HG02943 (cell line): Measurements from ENCODE around the gene POLDIP3.
"Not testable (repeated sequence)": the region's sequence is repeated elsewhere in the genome, so short reads cannot be mapped to it uniquely, and the experiment has no call there.

Experiments used
- ATAC-seq: cut with Tn5 transposase; IDR thresholded peaks from one replicate; pipeline ENCODE4 v1.9.1; 2021; ENCODE audit warnings: mild to moderate bottlenecking, low read depth, moderate library complexity; ENCODE audit not compliant: unreplicated experiment

POLDIP3 gene

DNA sequence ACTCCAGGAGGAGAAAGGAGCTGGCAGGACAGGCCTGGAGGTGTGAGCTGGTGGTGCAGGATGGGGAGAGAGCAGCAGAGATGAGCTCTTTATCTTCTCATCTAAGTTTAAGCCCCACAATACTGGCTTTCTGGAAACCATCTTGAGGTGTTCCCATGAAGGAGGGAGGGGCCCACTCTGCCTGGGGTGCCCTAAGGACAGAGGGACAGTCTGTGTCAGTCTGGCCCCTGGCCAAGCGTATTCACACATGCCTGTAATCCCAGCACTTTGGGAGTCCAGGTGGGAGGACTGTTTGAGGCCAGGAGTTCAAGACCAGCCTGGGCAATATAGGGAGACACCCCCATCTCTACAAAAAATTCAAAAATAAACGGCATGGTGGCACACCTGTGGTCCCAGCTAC lies 52.0 kb downstream of the POLDIP3 start:
- ATAC-seq, result no peak

DNA sequence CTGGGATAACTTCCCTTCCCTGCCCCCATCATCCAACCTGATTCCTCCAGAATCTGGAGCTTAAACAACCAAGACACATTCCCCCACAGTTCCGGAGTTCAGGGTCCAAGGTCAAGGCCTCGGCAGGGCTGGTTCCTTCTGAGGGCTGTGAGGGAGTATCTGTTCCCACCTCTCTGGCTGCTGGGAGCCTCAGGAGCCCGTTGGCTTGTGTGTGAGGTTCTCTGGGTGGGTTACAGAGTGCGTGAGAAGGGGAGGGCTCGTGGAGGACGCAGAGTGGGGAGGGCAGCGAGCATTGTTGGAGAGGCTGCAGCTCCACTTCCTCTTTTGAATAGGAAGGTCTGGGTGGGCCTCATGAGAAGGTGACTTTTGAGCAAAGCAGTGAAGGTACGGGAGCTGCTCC lies 52.4 kb downstream of the POLDIP3 start:
- no peak for ATAC-seq

DNA sequence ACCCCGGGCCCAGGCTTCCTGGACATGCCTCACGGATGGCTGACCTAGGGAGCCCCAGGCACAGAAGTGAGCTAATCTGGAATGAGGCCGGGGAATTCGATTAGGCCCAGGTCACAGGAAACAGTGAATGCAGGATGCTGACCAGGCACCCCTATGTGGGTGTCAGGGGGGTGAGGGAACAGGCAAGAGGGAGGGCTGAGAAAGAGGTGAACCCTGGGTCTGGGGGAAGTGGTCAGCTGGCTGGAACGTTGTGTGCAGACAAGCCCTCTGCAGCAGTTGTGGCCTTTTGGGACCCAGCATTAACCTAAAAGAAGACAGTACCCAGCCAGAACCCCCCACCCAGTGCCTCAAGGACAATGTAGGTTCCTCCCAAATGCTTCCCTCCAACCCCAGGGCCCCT lies 52.8 kb downstream of the POLDIP3 start:
- ATAC-seq, result no peak

DNA sequence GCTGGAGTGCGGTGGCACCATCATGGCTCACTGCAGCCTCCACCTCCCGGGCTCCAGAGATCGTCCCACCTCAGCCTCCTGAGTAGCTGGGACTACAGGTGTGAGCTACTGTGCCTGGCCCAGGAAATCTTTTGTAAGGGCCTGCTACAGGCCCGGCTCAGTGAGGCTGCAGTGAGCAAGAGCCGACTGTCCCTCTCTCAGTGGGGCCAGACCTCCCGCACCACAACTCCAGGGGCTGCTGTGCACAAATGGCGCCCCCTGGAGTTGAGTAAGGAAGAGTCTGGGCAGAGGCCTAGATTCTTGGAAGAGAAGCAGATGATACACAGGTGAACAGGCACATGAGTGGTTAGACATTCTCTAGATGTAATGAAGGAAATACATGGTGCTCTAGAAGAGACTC lies 53.9 kb downstream of the POLDIP3 start:
- no peak for ATAC-seq

DNA sequence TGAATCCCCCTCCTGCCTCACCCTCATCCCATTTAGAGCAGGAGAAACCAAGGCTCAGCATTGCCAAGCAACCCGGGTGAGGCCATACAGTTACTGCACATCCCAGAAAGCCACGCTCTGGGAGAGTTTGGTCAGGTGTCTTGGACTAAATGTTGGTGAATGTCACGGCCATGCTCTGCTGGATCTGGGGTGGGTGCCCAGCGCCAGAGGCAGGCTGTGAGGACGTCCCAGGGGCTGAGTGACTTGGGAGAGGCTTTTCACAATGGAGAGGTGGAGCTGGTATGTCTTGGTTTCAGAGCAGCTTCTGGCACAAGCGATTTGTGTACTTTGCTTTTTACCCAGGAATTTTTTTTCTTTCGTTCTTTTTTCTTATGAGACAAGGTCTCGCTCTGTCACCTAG lies 54.3 kb downstream of the POLDIP3 start:
- ATAC-seq, result no peak

DNA sequence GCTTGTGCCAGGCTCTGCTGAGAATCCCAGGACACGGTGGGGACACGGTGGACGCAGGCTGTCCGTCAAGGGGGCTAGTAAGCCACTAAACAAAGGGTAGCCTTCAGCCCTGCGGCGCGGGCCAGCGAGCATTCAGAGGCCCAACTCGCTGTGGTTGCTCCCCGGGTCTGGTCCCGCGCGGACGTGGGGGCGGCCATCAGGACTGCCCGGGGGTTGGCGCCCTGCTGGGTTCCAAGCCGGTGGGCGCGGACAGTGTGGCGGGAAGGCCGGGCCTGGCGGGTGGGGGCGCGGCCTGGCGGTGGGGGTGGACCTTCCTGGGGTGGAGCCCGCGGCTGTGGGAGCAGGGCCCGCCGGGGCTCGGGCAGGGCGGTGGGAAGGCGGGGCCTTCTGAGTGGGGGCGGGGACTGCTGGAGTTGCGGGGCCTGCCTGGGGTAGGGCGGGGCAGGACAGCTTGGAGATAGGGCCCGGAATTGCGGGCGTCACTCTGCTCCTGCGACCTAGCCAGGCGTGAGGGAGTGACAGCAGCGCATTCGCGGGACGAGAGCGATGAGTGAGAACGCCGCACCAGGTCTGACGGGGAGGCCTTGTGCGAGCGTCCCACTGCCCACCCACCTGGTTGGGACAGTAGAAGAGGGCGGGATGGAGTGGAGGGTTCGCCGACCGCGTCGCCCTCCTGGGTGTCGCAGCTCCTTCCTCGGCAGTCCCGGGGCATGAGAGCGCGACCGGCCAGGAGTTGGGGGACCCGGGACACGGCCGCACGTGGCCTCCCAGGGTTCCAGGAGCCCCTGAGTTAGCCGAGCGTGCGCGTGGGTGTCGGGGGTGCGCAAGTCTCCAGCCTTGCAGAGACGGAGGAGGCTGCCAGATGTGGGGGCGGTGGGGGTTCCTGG lies 61.0 kb downstream of the POLDIP3 start, which contains the start of gene SERHL2:
Gene SERHL2, plus strand, starts transcription at position 482 of the 887 bp plus-strand sequence. Its CDS starts 65 bp downstream, at position 547.
- ATAC-seq, result no peak

DNA sequence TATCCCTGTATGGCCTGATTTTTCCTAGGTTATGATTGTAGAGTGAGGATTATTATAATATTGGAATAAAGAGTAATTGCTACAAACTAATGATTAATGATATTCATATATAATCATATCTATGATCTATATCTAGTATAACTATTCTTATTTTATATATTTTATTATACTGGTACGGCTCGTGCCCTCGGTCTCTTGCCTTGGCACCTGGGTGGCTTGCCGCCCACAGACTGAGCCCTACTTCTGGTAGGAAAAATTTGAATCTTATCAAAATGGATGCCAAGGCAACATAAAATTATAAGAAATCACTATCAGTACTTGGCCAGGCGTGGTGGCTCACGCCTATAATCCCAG lies 62.4 kb downstream of the POLDIP3 start:
- ATAC-seq, result not testable (repeated sequence)

DNA sequence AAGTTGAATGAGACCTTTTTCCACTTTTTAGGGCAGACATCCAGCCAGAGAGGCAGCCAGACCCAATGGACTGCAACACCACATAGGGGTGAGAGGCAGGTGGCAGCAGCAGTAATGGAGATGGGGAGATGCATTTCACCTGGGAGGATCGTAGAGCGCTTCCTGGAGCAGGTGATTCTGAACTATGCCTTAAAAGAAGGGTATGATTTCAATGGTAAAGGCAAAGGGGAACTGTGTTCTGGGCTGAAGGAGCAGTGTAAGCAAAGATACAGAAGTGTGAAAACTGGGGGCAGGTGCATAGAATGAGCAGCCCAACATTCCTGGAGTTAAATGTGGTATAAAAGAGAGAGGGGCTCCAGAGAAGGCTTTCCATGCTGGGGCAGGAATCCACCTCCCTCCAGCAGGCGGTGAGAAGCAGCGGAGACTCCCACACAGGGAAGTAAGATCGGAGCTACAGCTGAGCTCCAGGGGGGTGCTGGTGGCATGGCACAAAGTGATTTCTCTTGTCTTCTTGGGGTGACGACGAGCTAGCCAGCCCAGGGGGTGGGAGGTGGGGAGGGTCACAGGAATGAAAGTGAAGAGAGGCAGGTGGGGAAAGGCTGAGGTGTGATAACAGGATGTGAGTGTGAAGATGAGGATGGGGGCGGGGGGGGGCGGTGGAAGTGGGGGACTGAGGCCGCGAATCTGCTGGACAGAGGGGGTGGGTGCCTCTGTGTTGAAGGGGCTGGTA lies 65.2 kb downstream of the POLDIP3 start:
- no peak for ATAC-seq

DNA sequence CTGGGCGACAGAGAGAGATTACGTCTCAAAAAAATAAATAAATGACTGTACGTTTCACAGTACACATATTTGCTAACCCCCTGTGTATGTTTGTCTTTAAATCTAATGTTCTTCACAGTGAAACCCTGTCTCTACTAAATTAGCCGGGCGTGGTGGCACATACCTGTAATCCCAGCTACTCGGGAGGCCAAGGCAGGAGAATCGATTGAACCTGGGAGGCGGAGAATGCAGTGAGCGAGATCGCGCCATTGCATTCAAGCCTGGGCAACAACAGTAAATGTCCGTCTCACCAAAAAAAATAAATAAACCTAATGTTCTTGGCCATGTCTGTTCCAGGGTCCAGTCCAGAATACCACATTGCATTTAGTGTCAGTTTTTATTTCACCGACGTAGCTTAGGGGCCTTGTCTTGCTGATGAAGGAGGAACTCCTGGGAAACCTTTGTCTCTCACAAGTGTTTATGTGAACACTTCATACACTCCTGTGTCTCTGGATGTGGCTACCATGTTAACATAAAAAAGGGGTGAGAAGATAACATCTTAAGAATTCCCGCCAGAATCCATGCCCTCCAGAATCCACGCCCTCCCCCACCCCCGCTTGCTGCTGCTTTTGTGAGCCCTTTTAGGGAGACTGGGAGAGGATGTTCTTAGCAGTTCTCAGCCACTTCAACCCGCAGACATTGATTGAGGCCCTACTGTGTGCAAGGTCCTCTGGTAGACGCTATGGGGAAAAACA lies 65.9 kb downstream of the POLDIP3 start:
- ATAC-seq, result no peak

DNA sequence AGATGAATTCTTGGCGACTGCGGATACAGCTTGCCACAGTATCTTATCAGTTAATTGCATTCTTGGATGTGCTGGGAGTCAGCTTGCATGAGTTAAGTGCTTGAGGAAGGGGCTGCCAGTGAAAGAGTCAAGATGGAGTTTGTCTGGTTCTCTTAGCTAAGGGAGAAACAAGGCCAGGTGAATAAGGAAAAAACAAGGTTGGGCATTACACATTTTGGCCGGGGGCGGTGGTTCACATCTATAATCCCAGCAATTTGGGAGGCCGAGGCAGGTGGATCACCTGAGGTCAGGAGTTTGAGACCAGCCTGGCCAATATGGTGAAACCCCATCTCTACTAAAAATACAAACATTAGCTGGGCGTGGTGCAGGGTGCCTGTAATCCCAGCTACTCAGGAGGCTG lies 66.6 kb downstream of the POLDIP3 start:
- ATAC-seq, result not testable (repeated sequence)

DNA sequence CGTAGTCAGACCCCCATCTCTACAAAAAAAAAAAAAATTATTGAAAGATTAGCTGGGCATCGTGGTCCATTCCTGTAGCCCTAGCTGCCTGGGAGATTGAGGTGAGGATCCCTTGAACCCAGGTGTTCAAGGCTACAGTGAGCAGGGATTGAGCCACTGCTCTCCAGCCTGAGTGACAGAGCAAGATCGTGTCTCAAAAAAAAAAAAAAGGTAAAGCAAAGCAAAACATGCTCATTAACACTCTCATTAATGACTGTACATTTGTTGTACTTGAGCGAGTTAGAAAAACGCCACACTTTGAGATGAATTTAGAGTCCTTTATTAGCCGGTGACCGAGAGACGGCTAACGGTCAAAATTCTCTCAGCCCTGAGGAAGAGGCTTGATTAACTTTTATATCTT lies 67.1 kb downstream of the POLDIP3 start:
- no peak for ATAC-seq

DNA sequence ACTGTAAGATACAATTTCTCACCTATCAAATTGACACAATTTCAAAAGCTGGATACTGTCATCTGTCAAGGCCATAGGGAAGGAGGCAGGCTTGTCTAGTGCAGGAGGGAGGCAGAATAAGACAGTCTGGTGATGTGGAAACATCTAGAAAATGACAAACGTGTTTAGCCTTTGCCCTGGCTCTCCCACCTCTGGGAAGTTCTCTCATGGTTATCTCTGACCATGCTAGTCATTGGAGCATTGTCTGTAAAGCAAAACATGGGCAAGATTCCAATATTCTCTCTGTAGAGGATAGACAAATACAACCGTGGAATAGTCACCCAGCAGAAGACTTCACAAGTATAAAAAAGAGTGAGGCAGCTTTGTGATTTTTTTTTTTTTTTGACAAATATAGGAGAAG lies 70.0 kb downstream of the POLDIP3 start:
- no peak for ATAC-seq

DNA sequence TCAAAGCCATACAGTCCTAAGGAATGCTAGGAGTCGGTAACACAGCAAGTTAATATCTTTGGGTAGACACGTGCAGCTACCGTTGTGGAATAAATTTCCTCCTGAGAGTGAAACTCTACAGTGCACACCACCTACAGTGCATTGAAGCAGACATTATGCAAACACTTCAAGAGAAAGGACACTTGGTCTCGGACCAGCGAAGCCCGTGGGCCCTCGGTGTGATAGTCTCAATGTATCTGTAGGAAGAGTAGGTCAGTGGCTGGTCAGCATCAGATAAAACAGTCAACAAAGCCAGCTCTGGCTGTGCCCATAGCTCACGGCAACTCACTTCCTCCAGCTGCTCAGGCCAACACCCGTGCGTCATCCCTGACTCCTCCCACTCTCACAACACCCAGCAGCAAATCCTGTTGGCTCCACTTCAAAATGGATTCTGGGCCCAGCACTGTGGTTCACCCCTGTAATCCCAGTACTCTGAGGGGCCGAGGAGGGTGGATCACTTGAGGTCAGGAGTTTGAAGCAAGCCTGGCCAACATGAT lies 75.4 kb downstream of the POLDIP3 start:
- ATAC-seq, result not testable (repeated sequence)

DNA sequence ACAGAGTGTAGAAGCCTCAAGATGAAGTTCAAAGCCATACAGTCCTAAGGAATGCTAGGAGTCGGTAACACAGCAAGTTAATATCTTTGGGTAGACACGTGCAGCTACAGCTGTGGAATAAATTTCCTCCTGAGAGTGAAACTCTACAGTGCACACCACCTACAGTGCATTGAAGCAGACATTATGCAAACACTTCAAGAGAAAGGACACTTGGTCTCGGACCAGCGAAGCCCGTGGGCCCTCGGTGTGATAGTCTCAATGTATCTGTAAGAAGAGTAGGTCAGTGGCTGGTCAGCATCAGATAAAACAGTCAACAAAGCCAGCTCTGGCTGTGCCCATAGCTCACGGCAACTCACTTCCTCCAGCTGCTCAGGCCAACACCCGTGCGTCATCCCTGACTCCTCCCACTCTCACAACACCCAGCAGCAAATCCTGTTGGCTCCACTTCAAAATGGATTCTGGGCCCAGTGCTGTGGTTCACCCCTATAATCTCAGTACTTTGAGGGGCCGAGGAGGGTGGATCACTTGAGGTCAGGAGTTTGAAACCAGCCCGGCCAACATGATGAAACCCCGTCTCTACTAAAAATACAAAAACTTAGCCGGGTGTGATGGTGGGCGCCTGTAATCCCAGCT lies 77.4 kb downstream of the POLDIP3 start:
- peak; percentile 49 for ATAC-seq

DNA sequence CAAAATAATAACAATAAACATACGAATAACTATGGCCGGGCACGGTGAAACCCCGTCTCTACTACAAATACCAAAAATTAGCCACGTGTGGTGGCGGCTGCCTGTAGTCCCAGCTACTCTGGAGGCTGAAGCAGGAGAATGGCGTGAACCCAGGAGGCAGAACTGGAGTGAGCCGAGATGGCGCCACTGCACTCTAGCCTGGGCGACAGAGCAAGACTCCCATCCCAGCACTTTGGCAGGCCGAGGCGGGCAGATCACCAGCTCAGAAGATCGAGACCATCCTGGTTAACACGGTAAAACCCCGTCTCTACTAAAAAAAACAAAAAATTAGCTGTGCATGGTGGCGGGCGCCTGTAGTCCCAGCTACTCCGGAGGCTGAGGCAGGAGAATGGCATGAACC lies 78.0 kb downstream of the POLDIP3 start:
- not testable (repeated sequence) for ATAC-seq

DNA sequence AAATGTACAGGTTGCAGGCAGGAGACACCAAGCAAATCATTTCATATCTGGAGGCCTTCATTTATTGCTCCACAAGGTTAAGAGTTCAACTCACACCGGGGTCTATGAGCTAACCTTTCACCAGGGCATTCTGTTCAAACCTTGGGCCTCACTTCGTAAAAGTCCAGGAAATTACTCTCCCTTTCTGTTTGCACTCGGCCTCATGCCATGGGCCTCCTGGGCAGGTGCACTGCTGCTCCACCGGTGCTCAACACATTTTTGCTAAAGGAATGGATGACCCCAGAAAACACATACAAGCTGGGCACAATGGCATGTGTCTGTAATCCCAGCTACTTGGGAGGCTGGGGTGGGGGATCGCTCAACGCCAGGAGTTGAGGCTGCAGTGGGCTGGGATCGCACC lies 78.5 kb downstream of the POLDIP3 start:
- no peak for ATAC-seq

DNA sequence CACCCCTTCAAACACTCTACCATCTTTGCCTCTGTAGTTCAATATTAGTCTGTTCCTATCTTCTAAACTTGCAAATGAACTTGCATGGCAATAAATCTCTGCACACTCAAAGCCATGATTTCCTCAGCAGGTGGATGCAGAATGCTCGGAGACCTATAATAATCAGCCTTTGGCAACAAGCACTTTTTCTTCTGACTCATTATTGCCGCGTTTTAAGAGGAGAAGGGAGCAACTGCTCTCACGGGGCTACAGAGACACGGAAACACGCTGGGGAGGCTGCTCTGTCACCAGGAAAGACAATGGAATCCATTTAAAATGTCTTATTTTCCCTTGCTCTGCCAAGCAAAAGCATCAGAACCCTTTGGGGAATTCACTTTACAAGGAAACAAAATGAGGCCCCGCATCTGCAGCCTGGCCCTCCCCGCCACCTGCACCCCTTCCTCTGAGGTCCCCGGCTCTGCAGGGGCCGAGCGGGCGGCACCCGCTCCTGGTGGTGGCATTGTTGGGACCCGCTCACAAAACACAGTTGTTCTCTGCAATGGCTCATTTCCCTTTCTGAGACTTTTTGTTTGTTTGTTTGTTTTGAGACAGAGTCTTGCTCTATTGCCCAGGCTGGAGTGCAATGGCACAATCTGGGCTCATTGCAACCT lies 79.5 kb downstream of the POLDIP3 start:
- ATAC-seq, result not testable (repeated sequence)
